CD4-positive, alpha-beta T cell treated with Interferon alpha-2 for 1 hour (primary cell): Measurements from ENCODE around the gene MAGI1.
"Not testable (repeated sequence)": the region's sequence is repeated elsewhere in the genome, so short reads cannot be mapped to it uniquely, and the experiment has no call there.

ENCODE experiments used
- DNase-seq, 2 donors: peaks; one replicate each; pipeline ENCODE4 v3.0.0-alpha.2; 2020 to 2022

The MAGI1 gene

GRCh38 chr3:65734792-65735191 is 303.9 kb downstream of the MAGI1 start:
- no peak for DNase-seq

- DNase-seq = no peak
Observed at GRCh38 chr3:65734382-65734781, 304.3 kb downstream of the MAGI1 start.

- DNase-seq = no peak
Observed at GRCh38 chr3:65733459-65733858, 305.3 kb downstream of the MAGI1 start.

- DNase-seq = peak in 1 of 2 donors; percentile 40
Observed at GRCh38 chr3:65732051-65732935, 306.4 kb downstream of the MAGI1 start.

- no peak for DNase-seq
Observed at GRCh38 chr3:65730449-65730848, 308.3 kb downstream of the MAGI1 start.

GRCh38 chr3:65729973-65730372 is 308.7 kb downstream of the MAGI1 start:
- no peak for DNase-seq

GRCh38 chr3:65729555-65729954 is 309.2 kb downstream of the MAGI1 start:
- DNase-seq = no peak

GRCh38 chr3:65728138-65728537 is 310.6 kb downstream of the MAGI1 start:
- DNase-seq = no peak

GRCh38 chr3:65723985-65724384 is 314.7 kb downstream of the MAGI1 start:
- no peak for DNase-seq

GRCh38 chr3:65723011-65723410 is 315.7 kb downstream of the MAGI1 start:
- no peak for DNase-seq

GRCh38 chr3:65720989-65721737 is 317.6 kb downstream of the MAGI1 start:
- DNase-seq = no peak

GRCh38 chr3:65719639-65720038 is 319.1 kb downstream of the MAGI1 start:
- not testable (repeated sequence) for DNase-seq

GRCh38 chr3:65717676-65718346 is 320.9 kb downstream of the MAGI1 start:
- DNase-seq = no peak

GRCh38 chr3:65716071-65716751 is 322.5 kb downstream of the MAGI1 start:
- no peak for DNase-seq

GRCh38 chr3:65714134-65714533 is 324.6 kb downstream of the MAGI1 start:
- DNase-seq = no peak

- no peak for DNase-seq
Observed at GRCh38 chr3:65713016-65713415, 325.7 kb downstream of the MAGI1 start.

- DNase-seq = no peak
Observed at GRCh38 chr3:65712140-65712539, 326.6 kb downstream of the MAGI1 start.

GRCh38 chr3:65706776-65707568 is 331.7 kb downstream of the MAGI1 start:
- DNase-seq = no peak

- no peak for DNase-seq
Observed at GRCh38 chr3:65706301-65706700, 332.4 kb downstream of the MAGI1 start.

GRCh38 chr3:65703820-65704219 is 334.9 kb downstream of the MAGI1 start:
- DNase-seq = no peak

GRCh38 chr3:65703026-65703425 is 335.7 kb downstream of the MAGI1 start:
- DNase-seq = no peak

- no peak for DNase-seq
Observed at GRCh38 chr3:65702202-65702601, 336.5 kb downstream of the MAGI1 start.
